IMR-90 (cell line): ENCODE data around the gene PLA2G2D. TPM values are rescaled to one million over a fixed set of nuclear protein-coding genes. Genes with fewer than 3 reads are reported as not detected.

Source experiments
- ATAC-seq: fragments of 200-7000 bp; cut with Tn5 transposase; 2 replicates; pipeline ENCODE4 v1.9.1; 2020; ENCODE audit warnings: low read depth, mild to moderate bottlenecking, moderate library complexity
- BruUV-seq: library from RNA; stranded (reverse); fragments of 400-500 nt; replicated peaks from 2 replicates; lab custom pipeline; 2021; lab: Mats Ljungman, UMichigan
- CTCF ChIA-PET: fragments of 300-600 bp; formaldehyde crosslinking; extraction: SDS; loops from one replicate; lab custom pipeline; 2021; ENCODE audit warnings: antibody characterized with exemption; lab: Yijun Ruan, JAX
- POLR2A ChIA-PET: fragments of 300-600 bp; sonication (Branson Sonifier 250); formaldehyde crosslinking; loops from one replicate; lab custom pipeline; 2022; ENCODE audit warnings: antibody characterized with exemption; ENCODE audit not compliant: unreplicated experiment; lab: Charles Lee
- DNase-seq: peaks from one replicate; pipeline ENCODE4 v3.0.0; 2013
- H2AFZ ChIP-seq: replicated peaks from 2 replicates; pipeline ENCODE3; 2013; ENCODE audit warnings: low read length, mild to moderate bottlenecking; ENCODE audit not compliant: poor library complexity
- H2AK5ac ChIP-seq: 2 replicates; pipeline ENCODE4 v1.6.1; 2013; ENCODE audit warnings: low read depth, low read length, inconsistent platforms
- H2AK9ac ChIP-seq: replicated peaks from 2 replicates; pipeline ENCODE3; 2013; ENCODE audit warnings: mild to moderate bottlenecking, low read depth, low read length, moderate library complexity; ENCODE audit not compliant: poor library complexity
- H2BK120ac ChIP-seq: 2 replicates; pipeline ENCODE4 v1.6.1; 2013; ENCODE audit warnings: low read depth, low read length, inconsistent platforms
- H2BK15ac ChIP-seq: 3 replicates; pipeline ENCODE4 v1.6.1; 2013; ENCODE audit warnings: low read depth, low read length, inconsistent platforms
- H2BK20ac ChIP-seq: 2 replicates; pipeline ENCODE4 v1.6.1; 2013; ENCODE audit warnings: low read depth, mild to moderate bottlenecking, inconsistent platforms, low read length, moderate library complexity
- H2BK5ac ChIP-seq: 2 replicates; pipeline ENCODE4 v1.6.1; 2013; ENCODE audit warnings: mild to moderate bottlenecking, low read depth, low read length, inconsistent platforms; ENCODE audit not compliant: poor library complexity, severe bottlenecking
- H3K14ac ChIP-seq: replicated peaks from 2 replicates; pipeline ENCODE4 v1.6.1; 2013; ENCODE audit warnings: low read depth, low read length, inconsistent platforms
- H3K18ac ChIP-seq: 2 replicates; pipeline ENCODE4 v1.6.1; 2013; ENCODE audit warnings: low read depth, low read length, control low read depth
- H3K23ac ChIP-seq: 2 replicates; pipeline ENCODE4 v1.6.1; 2013; ENCODE audit warnings: low read depth, low read length, inconsistent platforms
- H3K27ac ChIP-seq: 2 replicates; pipeline ENCODE4 v1.5.1; 2013; ENCODE audit warnings: mild to moderate bottlenecking, control low read depth, low read length; ENCODE audit not compliant: insufficient read depth
- H3K27me3 ChIP-seq: 2 replicates; pipeline ENCODE4 v1.6.1; 2013; ENCODE audit warnings: low read length; ENCODE audit not compliant: control insufficient read depth, insufficient read depth
- H3K36me3 ChIP-seq: 2 replicates; pipeline ENCODE4 v1.6.1; 2013; ENCODE audit warnings: low read length, mixed read lengths; ENCODE audit not compliant: control insufficient read depth, insufficient read depth
- H3K4ac ChIP-seq: 2 replicates; pipeline ENCODE4 v1.6.1; 2013; ENCODE audit warnings: low read depth, low read length, inconsistent platforms
- H3K4me1 ChIP-seq: 2 replicates; pipeline ENCODE4 v1.6.1; 2013; ENCODE audit warnings: low read length, mixed read lengths; ENCODE audit not compliant: control insufficient read depth, insufficient read depth
- H3K4me2 ChIP-seq: 2 replicates; pipeline ENCODE4 v1.6.1; 2013; ENCODE audit warnings: low read depth, mild to moderate bottlenecking, control low read depth, low read length, moderate library complexity
- H3K4me3 ChIP-seq: 2 replicates; pipeline ENCODE4 v1.5.1; 2013; ENCODE audit warnings: low read depth, mild to moderate bottlenecking, control low read depth, low read length, moderate library complexity; ENCODE audit not compliant: insufficient read depth
- H3K56ac ChIP-seq: 2 replicates; pipeline ENCODE4 v1.6.1; 2013; ENCODE audit warnings: low read length, inconsistent platforms; ENCODE audit not compliant: insufficient read depth; ENCODE audit errors: extremely low read depth
- H3K79me1 ChIP-seq, 2 experiments: 2 replicates each; pipeline ENCODE4 v1.6.1; 2013; ENCODE audit warnings: low read length in 2 of 2, inconsistent platforms in 1 of 2, low read depth in 1 of 2
- H3K9ac ChIP-seq: 2 replicates; pipeline ENCODE4 v1.6.1; 2013; ENCODE audit warnings: low read depth, low read length, control low read depth
- H3K9me1 ChIP-seq: 2 replicates; pipeline ENCODE4 v1.6.1; 2013; ENCODE audit warnings: low read length, inconsistent platforms; ENCODE audit not compliant: insufficient read depth
- H3K9me3 ChIP-seq: 2 replicates; pipeline ENCODE4 v1.6.1; 2013; ENCODE audit warnings: low read length; ENCODE audit not compliant: control insufficient read depth, insufficient read depth
- H4K20me1 ChIP-seq: 2 replicates; pipeline ENCODE4 v1.6.1; 2013; ENCODE audit warnings: low read length, inconsistent platforms; ENCODE audit not compliant: insufficient read depth
- H4K5ac ChIP-seq: 2 replicates; pipeline ENCODE4 v1.6.1; 2013; ENCODE audit warnings: mild to moderate bottlenecking, low read depth, low read length, control low read depth
- H4K8ac ChIP-seq, 2 experiments: 2 replicates each; pipeline ENCODE4 v1.6.1; 2013; ENCODE audit warnings: low read depth in 2 of 2, low read length in 2 of 2, control low read depth in 1 of 2, inconsistent platforms in 1 of 2
- H4K91ac ChIP-seq: 2 replicates; pipeline ENCODE4 v1.6.1; 2013; ENCODE audit warnings: low read depth, low read length, inconsistent platforms; ENCODE audit not compliant: insufficient read depth
- BHLHE40 ChIP-seq: fragments of 150-350 bp; IDR thresholded peaks from 2 replicates; pipeline ENCODE4 v1.6.1; 2016; ENCODE audit warnings: mild to moderate bottlenecking, low read depth, low read length
- CEBPB ChIP-seq: IDR thresholded peaks from 2 replicates; pipeline ENCODE4 v1.6.1; 2012; ENCODE audit warnings: low read depth, low read length, improper control_type of control experiment
- CHD1 ChIP-seq: IDR thresholded peaks from 2 replicates; pipeline ENCODE4 v1.6.1; 2012; ENCODE audit warnings: low read depth, low read length, improper control_type of control experiment
- CTCF ChIP-seq: conservative IDR thresholded peaks from 2 replicates; pipeline ENCODE4 v1.5.1; 2012; ENCODE audit warnings: mild to moderate bottlenecking, low read depth, low read length, improper control_type of control experiment
- ELK1 ChIP-seq: fragments of 150-350 bp; IDR thresholded peaks from 2 replicates; pipeline ENCODE4 v1.6.1; 2016; ENCODE audit warnings: low read depth, mild to moderate bottlenecking, low read length, moderate library complexity, borderline replicate concordance
- FOS ChIP-seq: fragments of 150-350 bp; IDR thresholded peaks from 2 replicates; pipeline ENCODE4 v1.6.1; 2016; ENCODE audit warnings: low read depth, low read length
- MAFK ChIP-seq: IDR thresholded peaks from 2 replicates; pipeline ENCODE4 v1.6.1; 2012; ENCODE audit warnings: low read depth, low read length, improper control_type of control experiment
- MAZ ChIP-seq: IDR thresholded peaks from 2 replicates; pipeline ENCODE4 v1.6.1; 2012; ENCODE audit warnings: low read depth, mild to moderate bottlenecking, low read length, improper control_type of control experiment, moderate library complexity, borderline replicate concordance
- MXI1 ChIP-seq: IDR thresholded peaks from 2 replicates; pipeline ENCODE4 v1.6.1; 2012; ENCODE audit warnings: low read depth, mild to moderate bottlenecking, low read length, moderate library complexity, borderline replicate concordance
- NFE2L2 ChIP-seq: fragments of 150-350 bp; IDR thresholded peaks from 2 replicates; pipeline ENCODE4 v1.6.1; 2016; ENCODE audit warnings: low read depth, mild to moderate bottlenecking, low read length
- POLR2A ChIP-seq: IDR thresholded peaks from 2 replicates; pipeline ENCODE4 v1.6.1; 2012; ENCODE audit warnings: mild to moderate bottlenecking, low read depth, low read length
- RAD21 ChIP-seq: IDR thresholded peaks from 2 replicates; pipeline ENCODE4 v1.6.1; 2012; ENCODE audit warnings: low read length, improper control_type of control experiment
- RCOR1 ChIP-seq: IDR thresholded peaks from 2 replicates; pipeline ENCODE4 v1.6.1; 2012; ENCODE audit warnings: mild to moderate bottlenecking, low read length, improper control_type of control experiment; ENCODE audit not compliant: insufficient replicate concordance
- RFX5 ChIP-seq: IDR thresholded peaks from 2 replicates; pipeline ENCODE4 v1.8.0; 2012; ENCODE audit warnings: low read depth, mild to moderate bottlenecking, low read length, moderate library complexity
- SMC3 ChIP-seq: fragments of 150-350 bp; IDR thresholded peaks from 2 replicates; pipeline ENCODE4 v1.6.1; 2016; ENCODE audit warnings: low read depth, mild to moderate bottlenecking, antibody characterized with exemption, low read length, moderate library complexity
- USF2 ChIP-seq: fragments of 150-350 bp; IDR thresholded peaks from 2 replicates; pipeline ENCODE4 v1.6.1; 2017; ENCODE audit warnings: mild to moderate bottlenecking, antibody characterized with exemption, low read length, low read depth
- WGBS, 2 experiments: methylation state at CpG; one replicate each; pipeline versions ENCODE4 v1.1.5 to v1.1.7; 2013; ENCODE audit warnings: missing lambda C conversion rate in 2 of 2; ENCODE audit not compliant: insufficient read length in 1 of 2; ENCODE audit errors: extremely low coverage in 2 of 2; 5-methylcytosine and 5-hydroxymethylcytosine counted together
- dilution Hi-C: fragments of 300-500 bp; cut with HindIII; formaldehyde crosslinking; loops from one replicate; pipeline ENCODE4 v1.14.3; 2018; ENCODE audit warnings: low sequenced_read_pairs; ENCODE audit not compliant: unreplicated experiment
- in situ Hi-C: fragments of 300-500 bp; cut with MboI; formaldehyde crosslinking; loops from 3 replicates; pipeline ENCODE4 v1.14.3; 2019; ENCODE audit warnings: low sequenced_read_pairs, inconsistent platforms, mixed read lengths
- intact Hi-C: fragments of 100-400 bp; cut with micrococcal nuclease; formaldehyde crosslinking; loops from 2 replicates; pipeline ENCODE4 v1.10.0; 2022
- polyA plus RNA-seq, 3 experiments: library from polyadenylated mRNA; depleted of rRNA; stranded (reverse); fragments of >200 nt; gene quantifications; 2 replicates each; pipeline ENCODE4 v1.2.3, GENCODE V29; 2012; ENCODE audit warnings: low replicate concordance in 1 of 3
- total RNA-seq: library from RNA; depleted of rRNA; stranded (reverse); fragments of >200 nt; gene quantifications from 2 replicates; pipeline ENCODE4 v1.2.3, GENCODE V29; 2012

Gene PLA2G2D
- total and polyA plus RNA-seq, 2 of the 4 experiments (the other 2 are of a cell fraction): not detected

- ATAC-seq: no peak
- no CpG with 5 or more reads among the region's 1 CpG for WGBS, 2 experiments
- dilution Hi-C loops: no loop called here
Observed at GRCh38 chr1:20105856-20106255, 13.5 kb downstream of the PLA2G2D start.

More at GRCh38 chr1:20105856-20106255, 13.5 kb downstream of the PLA2G2D start:
- H3K18ac ChIP-seq: no peak overlapping the region
- intact Hi-C loops (no loop called here), in situ Hi-C loops (no loop called here)
- ChIA-PET CTCF (no interaction called here), POLR2A (no interaction called here)
- no peak for TF ChIP-seq POLR2A
- no peak for TF ChIP-seq USF2
- no peak for TF ChIP-seq MAZ
- no peak for TF ChIP-seq CTCF
- TF ChIP-seq RFX5: no peak
- TF ChIP-seq CEBPB: no peak
- TF ChIP-seq MAFK: no peak
- no peak for TF ChIP-seq NFE2L2
- no peak for TF ChIP-seq SMC3
- TF ChIP-seq CHD1: no peak
- TF ChIP-seq BHLHE40: no peak
- no peak for TF ChIP-seq RCOR1
- no peak for TF ChIP-seq RAD21
- TF ChIP-seq ELK1: no peak
- TF ChIP-seq FOS: no peak
- TF ChIP-seq MXI1: no peak
- no peak for DNase-seq
- no peak overlapping the region for H3K4me2 ChIP-seq
- no peak overlapping the region for H3K56ac ChIP-seq
- no peak overlapping the region for H2AK9ac ChIP-seq
- no peak overlapping the region for H3K14ac ChIP-seq
- no peak overlapping the region for H3K4me3 ChIP-seq
- no peak overlapping the region for H2BK15ac ChIP-seq
- no peak overlapping the region for H3K4ac ChIP-seq
- no peak overlapping the region for H3K9ac ChIP-seq
- no peaks in the 10 kb centered on the region for H4K20me1 ChIP-seq
- no peak overlapping the region for H2AK5ac ChIP-seq
- H3K36me3 ChIP-seq: no peaks in the 10 kb centered on the region
- H4K8ac ChIP-seq: no peak overlapping the region
- no peaks in the 10 kb centered on the region; the same call in 1 of the 2 replicates for H3K9me1 ChIP-seq
- H3K27me3 ChIP-seq: peaks cover 30% of the 10 kb centered on the region
- H4K5ac ChIP-seq: no peak overlapping the region
- H2BK20ac ChIP-seq: no peak overlapping the region
- H2AFZ ChIP-seq: no peak overlapping the region
- H3K79me1 ChIP-seq: no peaks in the 10 kb centered on the region
- no peak overlapping the region for H3K27ac ChIP-seq
- H2BK5ac ChIP-seq: no peak overlapping the region
- no TSS peak for BruUV-seq
- H2BK120ac ChIP-seq: no peak overlapping the region
- no peaks in the 10 kb centered on the region for H3K9me3 ChIP-seq
- H3K4me1 ChIP-seq: peaks cover 3% of the 10 kb centered on the region
- H3K23ac ChIP-seq: no peak overlapping the region
- H4K91ac ChIP-seq: no peak overlapping the region
